Upper lobe of left lung (tissue), 4 donors: ENCODE data around the gene LMCD1.

Experiments
- CTCF ChIP-seq, 6 experiments: fragments of 450-650 bp in 4 of 6; fragments of 200-600 bp in 2 of 6; sonication (generic) in 2 of 6; IDR thresholded peaks; one replicate each; pipeline ENCODE4 v1.5.1; 2016 to 2019; ENCODE audit warnings: antibody characterized with exemption in 6 of 6
- EP300 ChIP-seq, 4 donors: sonication (generic); formaldehyde crosslinking; IDR thresholded peaks; one replicate each; pipeline ENCODE4 v1.5.1; 2017; ENCODE audit warnings: antibody characterized with exemption in 4 of 4, control low read depth in 2 of 4
- POLR2A ChIP-seq, 4 donors: fragments of 450-650 bp; IDR thresholded peaks; one replicate each; pipeline ENCODE4 v1.5.1; 2016 to 2017; ENCODE audit warnings: antibody characterized with exemption in 4 of 4, mild to moderate bottlenecking in 2 of 4
- POLR2AphosphoS5 ChIP-seq, 2 donors: sonication (generic); formaldehyde crosslinking; IDR thresholded peaks; one replicate each; pipeline ENCODE4 v1.5.1; 2017; ENCODE audit warnings: antibody characterized with exemption in 2 of 2

DNA sequence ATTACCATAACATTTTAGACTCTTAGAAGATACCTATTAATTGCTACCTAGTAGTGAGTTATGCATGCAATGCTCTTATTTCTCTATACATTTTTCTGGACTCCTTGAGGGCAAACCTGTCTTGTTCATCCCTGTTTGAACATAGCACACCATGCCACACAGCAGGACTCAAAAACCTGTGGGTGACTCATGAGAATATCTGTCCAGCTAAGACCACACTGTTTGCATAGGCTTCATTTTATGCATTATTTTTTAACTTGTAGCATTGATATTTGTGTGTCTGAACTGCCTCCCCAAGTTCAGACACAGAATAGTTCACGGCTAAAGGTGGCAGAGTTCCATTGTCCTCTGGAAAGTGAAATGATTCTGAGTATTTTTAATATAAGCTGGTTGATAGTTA is 1.8 kb downstream of the LMCD1 start:
- TF ChIP-seq CTCF (IDR thresholded peaks at IDR 0.05) (no peak), POLR2A (IDR thresholded peaks at IDR 0.05) (no peak), EP300 (IDR thresholded peaks at IDR 0.05) (no peak), POLR2AphosphoS5 (IDR thresholded peaks at IDR 0.05) (no peak)
